NT2/D1 (cell line): ENCODE results near the gene ROBO2.

Source experiments
- YY1 ChIP-seq: IDR thresholded peaks from 2 replicates; pipeline ENCODE4 v1.6.1; 2011; ENCODE audit not compliant: insufficient read length, insufficient read depth
- ZNF274 ChIP-seq: IDR thresholded peaks from 2 replicates; pipeline ENCODE4 v1.6.1; 2011; ENCODE audit warnings: mild to moderate bottlenecking, low read depth, low read length

GRCh38 chr3:76998555-76998954 lies 41.3 kb upstream of the ROBO2 start:
- TF ChIP-seq ZNF274 = no peak
- TF ChIP-seq YY1 = no peak
